GM19463 (cell line): ENCODE measurements around the gene SMAD3.

Experiments used
- ATAC-seq: cut with Tn5 transposase; IDR thresholded peaks from one replicate; pipeline ENCODE4 v1.9.1; 2021; ENCODE audit warnings: mild to moderate bottlenecking, moderate library complexity; ENCODE audit not compliant: unreplicated experiment

Gene SMAD3

DNA sequence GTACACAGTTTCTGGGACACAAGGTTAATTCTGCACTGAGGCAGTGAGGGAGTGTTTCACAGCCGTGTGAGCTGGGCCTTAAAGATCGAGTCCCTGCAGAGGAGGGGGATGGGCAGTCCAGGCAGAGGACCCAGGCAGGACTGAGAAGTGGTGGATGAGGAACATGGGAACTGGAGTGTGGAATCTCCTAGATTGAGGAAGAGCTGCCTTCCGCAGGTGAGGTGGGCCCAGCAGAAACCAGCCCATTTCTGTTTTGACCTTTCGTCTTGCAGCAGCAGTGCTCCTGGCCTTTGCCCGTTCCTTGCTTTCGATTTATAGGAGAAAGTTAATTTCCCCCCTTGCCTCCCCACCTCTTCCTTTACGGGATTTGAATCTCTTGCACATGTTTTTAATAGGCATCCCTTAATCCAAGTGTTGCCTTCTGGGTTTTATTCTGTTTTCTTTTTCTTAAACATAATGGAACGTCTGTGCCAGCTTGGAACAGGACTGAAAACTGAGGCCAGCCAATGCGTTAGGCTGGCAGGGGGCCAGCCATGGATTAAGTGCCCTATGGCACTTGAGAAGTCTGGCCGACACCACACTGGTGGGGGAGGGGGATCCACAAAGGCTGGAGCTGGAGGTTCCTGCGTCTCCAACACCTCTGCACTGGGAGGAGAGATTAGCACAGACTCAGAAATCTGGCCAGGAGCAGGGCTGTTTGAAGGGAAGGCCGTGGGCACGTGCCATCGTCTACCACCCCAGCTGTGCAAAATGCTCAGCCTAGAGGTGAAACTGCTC lies 111.0 kb downstream of the SMAD3 start:
- no peak for ATAC-seq

DNA sequence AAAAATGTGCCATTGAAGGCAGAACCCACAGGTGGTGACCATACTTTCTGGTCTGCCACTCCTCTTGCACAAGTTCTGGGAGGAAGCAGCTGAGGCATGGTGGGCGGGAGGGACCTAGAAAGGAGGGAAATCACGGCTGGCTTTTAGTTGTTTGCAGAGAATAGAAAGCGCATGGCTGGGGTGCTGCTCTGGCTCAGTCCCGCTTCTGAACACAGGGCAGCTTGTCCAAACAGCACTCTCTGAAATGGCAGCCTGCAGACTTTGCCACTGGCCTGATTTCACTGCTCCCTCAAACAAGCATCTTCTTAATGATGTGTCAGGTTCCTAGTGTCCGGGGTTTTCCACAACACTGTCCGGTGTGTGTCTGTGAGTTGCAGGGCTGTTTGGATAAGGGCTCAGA lies 112.3 kb downstream of the SMAD3 start:
- ATAC-seq = no peak

DNA sequence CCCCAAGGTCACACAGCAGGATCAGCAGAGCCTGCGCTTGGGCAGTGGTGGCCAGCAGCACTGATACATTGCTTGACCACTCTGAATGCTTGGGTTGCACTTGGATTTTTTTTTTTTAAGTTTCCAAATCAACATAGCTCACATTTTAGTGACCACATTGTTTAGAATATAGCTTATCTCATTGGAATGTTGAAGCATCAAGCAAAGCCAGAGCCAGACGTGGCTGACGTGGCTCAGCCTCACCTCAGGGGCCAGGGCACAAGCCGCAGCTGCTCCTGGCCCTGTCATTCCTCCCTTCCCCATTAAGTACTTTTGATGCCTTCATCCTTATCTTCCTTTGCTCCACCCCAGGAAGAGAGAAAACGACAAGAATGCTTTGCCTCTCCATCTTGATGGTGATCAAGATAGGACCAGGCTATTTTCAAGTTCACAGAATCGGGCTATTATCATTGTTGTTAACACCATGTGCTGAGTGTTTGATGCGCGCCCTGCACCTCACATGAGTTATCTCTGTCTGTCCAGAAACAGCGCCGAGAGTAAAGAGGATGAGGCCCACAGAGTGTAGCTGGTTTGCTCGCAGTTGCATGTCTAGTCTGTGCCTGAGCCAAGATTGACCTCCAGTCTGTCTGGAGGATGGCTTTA lies 113.3 kb downstream of the SMAD3 start:
- no peak for ATAC-seq

DNA sequence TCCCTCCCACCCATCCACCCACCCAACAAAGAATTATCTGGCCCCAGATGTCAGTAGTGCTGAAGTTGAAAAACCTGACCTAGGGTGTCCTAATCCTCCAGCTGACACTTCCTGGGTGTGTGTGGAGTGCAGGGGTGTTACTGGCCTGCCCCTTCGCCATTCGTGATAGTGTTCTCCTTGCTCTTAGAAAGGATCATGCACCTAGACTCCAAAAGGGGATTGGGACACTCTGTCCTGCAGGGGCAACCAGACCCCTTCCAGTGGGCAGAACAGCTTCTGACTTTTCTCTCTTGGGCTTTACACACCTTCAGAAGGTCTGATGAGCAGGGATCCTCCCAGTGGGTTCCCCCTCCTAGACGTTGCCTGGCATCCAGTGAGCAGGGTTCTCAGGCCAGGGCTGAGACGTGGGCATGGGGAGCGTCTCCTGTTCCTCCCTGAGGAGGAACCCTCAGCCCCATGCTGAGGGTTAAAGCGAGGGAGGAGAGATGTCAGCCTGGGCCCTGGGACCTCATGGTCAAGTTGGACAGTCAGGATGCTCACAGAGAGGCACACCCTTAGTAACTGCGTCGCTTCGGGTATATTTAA lies 114.1 kb downstream of the SMAD3 start:
- no peak for ATAC-seq

DNA sequence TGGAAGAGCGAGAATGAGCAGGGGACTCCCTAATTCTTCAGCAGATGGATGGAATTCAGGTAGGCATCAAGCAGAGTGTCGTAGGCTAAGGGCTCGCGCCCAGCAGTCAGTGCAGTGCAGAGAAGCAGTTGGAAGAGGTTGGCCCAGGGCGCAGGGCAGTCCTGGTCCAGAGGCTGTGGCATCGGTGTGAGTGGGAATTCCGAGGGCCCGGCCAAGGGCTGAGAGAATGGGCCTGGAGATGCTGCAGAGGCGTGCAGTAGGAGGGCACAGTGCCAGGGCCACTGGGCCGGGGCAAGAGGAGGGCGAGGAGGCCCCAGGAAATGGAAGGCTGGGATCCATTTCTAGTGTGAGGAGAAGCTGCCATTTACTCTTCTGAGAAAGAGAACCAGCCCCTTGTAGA lies 114.6 kb downstream of the SMAD3 start:
- no peak for ATAC-seq

DNA sequence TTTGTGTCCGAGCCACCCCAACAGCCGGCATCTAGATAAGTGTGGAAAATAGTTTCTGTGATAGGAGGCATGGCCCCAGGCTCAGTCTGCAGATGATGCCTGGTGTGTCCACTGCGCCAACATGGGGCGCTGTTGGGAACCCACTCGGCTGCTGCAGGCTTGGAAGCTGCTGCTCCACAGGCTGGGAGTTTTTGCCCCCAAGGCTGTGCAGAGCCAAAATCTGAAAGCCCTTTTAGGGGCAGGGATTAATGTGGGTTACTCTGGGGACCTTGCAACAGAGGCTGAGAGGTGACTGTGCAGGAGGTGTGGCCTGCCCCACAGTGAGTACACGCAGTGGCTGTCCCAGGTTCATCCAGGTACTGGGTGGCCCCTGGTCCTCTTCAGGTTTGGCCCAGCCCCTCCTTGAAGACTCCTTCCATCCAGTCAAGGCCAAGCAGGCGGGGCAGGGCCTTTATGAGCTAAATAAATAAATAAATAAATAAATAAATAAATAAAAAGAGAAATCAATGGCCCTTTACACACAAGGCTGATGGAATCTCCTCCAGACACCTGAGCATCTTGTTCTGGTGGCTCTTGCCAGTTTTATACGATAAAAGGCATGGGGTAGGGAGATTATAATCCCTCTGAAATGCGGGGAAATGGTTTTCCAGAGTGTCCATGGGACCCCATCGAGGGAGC lies 115.3 kb downstream of the SMAD3 start:
- ATAC-seq = no peak

DNA sequence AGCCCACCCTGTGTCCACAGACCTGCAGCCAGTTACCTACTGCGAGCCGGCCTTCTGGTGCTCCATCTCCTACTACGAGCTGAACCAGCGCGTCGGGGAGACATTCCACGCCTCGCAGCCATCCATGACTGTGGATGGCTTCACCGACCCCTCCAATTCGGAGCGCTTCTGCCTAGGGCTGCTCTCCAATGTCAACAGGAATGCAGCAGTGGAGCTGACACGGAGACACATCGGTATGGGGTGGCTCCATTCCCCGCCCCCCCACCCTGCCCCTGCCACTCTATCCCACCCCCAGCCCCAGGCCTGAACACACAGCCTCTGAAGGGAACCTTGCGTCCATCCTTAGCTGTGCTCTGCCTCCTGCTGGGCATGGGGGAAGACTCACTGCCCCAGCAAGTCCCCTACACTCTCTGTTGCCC lies 115.8 kb downstream of the SMAD3 start:
- no peak for ATAC-seq

DNA sequence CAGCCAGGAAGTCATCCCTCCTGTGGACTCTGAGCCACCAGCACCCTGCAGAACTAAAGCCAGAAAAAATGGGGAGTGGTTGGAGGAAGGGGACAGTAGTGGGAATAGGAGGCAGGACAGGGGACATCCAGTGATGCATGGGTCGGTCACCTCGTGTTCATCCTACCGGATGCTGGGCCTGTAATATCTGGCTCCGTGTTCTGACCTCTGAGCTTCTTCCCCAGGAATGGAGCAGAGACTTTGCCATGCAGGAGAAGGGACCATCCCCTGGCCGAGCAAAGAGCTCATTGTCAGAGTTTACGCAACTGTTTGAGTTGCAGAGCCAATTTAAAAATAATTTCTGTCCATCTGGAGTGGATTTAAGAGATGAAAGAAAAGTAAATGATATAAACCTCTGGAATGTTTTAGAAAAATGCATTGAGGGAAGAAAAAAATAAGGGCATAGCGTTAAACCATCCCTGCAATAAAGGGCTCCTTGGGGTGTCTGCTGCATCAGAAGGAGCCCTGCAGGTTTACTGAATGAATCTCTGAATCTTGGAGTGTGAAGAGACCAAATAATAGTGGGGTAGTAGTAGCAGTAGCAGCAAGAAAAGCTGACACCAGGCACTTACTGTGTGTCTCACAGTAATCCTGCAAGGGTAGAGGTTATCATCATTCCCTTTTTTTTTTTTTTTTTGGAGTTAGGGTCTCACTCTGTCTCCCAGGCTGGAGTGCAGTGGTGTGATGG lies 118.2 kb downstream of the SMAD3 start:
- ATAC-seq = no peak

DNA sequence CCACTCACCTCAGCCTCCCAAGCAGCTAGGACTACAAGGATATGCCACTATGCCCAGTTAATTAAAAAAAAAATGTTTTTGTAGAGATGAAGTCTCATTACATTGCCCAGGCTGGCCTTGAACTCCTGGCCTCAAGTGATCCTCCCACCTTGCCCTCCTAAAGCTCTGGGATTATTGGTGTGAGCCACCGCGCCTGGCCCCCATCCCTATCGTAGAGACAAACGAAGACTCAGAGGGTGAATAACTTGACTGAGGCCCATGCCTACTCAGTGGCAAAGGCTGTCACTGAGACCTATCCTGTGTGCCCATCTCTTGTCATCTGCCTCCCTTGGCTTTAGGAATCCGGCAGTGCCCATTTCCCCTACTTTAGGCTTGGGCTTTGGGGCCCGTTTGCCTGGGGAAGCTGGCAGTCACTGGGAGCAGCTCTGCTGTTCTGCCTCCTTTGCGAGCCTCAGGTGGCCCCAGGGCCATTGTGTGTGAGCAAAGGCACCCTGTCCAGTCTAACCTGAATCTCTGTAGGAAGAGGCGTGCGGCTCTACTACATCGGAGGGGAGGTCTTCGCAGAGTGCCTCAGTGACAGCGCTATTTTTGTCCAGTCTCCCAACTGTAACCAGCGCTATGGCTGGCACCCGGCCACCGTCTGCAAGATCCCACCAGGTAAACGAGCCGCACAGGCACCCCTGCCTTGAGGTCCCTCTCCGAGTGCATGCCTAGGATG lies 119.0 kb downstream of the SMAD3 start:
- no peak for ATAC-seq

DNA sequence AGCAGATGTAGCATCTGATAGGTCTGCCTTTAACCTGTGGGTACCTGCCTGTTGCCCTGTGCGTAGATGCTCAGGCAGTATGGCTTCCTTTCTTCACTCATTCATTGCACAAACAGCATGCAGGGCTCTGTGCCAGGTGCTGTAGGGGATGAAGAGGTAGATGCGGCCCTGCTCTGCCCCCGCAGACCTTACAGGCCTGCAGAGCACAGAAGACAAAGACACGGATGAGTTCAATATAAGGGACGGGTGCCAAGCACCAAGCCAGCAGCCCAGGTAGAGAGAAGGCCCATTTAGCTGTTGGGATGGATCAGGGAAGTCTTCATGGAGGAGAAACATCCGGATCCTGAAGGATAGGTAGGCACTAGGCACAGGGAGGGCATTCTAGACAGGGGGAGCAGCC lies 119.6 kb downstream of the SMAD3 start:
- no peak for ATAC-seq

DNA sequence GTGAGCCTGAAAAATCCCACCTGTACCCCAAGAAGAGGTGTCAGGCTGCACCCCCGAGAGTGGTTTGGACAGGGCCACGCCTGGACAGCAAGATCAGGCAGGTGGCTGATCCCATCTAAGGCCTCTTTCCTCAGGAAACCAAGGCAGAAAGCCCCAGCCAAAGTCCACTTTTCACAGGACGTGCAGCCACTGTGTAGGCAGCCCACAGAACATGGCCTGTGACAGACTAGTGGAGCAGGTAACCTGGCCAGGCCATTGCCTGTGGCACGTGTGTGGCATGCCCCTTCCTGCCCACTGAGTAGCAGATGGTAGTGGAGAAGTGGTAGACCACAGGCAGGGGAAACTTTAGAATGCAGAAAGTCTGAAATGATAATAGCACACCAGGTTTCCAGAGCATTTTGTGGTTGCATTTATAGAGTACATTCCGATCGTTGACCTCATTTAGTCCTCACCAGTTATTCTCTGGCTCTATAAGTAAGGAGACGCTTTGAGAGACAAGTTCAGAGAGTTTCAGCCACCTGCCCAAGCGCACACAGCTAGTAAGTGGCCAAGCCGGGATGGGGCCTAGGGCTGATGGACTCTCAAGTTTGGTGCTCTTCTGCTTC lies 120.3 kb downstream of the SMAD3 start:
- no peak for ATAC-seq

DNA sequence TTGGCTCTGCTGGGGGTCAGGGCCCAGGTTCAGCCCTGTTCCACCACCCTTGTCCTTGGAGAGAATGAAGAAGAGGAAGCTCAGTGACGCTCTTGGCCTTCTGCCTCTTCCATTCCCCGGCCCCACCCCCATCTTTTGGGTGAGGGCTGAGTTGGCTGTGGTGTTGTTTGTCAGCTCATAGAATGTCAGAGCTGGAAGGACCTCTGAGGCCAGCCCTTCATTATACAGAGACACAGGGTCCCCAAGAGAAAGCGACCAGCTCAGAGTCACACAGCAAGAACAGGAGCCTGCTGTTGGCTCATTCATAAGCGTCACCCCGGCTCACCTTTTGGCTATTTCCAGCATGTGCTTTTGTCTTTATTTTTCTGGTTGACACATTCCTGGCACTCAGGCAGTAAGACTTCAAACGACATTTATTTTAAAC lies 120.8 kb downstream of the SMAD3 start:
- ATAC-seq = no peak

DNA sequence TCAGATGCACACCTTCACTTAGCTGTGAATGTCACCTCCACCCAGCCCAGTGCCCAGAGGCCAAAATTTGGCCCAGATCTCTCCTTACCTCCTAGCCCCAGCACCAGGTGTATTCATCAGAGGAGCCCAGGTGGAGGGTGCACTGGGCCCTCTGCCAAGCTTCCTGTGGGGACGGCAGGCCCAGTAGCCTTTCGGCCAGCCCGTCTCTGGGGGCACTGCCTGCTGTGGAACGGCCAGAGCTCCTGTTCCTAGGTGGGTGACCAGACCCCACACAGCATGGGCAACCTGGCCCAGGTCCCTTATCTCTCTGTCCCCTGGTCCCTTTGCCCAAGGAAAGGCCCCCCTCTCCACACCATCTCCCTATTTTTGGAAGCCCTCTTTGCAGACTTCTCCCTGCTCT lies 121.3 kb downstream of the SMAD3 start:
- no peak for ATAC-seq

DNA sequence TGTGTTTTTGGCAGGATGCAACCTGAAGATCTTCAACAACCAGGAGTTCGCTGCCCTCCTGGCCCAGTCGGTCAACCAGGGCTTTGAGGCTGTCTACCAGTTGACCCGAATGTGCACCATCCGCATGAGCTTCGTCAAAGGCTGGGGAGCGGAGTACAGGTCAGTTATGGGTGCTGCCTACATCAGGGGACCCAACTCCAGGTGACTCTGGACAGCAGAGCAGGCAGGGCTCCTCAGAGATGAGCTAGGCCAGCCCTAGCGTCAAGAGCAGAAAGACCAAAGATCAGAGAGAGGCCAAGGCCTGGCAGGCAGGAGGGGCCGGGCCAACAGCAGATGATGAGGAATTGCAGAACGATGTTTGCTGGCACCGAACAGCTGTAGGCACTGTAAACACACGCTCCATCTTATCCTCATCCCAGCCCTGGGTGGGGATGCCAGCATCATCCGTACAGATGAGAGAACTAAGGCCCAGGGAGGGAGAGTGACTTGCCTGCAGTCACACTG lies 122.0 kb downstream of the SMAD3 start:
- ATAC-seq = no peak

DNA sequence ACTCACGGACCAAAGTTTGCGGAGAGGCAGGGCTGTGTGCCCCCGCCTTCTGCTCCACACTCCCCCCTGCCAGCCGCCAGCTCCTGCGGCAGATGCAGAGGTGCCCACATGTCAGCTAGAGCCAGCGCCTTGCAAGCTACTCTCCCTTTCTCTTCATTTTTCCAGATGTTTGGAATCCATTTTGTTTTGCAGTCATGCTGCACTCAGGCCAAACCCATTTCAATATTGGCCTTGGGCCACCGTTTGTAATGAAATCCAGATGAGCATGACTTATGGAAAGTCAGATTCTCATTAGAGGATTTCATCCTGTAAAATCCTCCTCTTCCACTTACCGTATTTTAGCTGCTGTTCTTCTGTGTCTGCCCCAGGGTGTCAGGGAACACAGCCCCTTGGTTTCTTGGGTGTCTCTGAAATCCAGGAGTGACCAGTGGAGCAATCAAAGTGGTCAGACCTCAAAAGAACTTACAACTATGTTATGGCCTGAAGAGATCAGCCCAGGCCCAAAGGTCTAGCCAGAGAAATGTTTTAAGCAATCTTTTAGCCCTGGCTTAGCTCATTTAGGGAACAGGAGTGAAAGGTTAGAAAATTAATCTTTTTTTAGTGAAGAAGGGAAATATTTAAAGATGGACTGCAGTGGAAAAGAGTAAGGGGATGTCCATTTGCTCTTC lies 123.3 kb downstream of the SMAD3 start:
- no peak for ATAC-seq

DNA sequence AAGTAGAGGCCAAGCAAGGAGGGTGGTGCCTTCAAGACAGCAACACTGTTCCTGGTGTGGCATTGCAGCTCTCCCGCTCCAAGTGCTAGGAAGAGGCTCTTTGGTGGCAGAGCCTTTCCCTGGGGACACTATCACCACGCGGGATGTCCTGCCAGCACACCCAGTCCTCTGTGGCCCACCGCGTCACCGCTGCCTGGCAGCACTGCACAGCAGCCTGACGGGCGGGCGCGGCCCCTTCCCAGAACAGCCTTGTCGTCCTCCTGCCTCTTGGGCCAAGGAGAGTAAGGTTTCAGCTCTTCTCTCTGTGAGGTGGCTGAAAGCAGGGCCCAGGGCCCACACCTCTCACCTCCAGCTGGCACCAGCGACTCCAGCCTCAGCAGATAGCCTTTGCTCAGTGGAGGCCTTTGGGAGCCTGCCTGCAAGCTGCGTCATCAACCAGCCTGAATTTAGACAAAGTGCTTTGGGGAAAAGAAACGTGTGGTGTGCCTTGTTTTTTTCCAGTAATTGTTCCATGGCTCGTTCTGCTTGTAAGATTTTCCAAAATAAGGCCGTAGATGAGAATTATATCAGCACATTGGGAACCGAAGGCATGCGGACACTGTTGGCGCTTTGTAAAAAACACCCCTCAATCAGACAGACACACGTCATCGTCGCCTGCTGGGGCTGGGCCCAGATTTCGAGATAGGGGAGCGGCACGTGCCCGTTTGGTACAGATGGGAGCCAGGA lies 124.1 kb downstream of the SMAD3 start:
- ATAC-seq = no peak

DNA sequence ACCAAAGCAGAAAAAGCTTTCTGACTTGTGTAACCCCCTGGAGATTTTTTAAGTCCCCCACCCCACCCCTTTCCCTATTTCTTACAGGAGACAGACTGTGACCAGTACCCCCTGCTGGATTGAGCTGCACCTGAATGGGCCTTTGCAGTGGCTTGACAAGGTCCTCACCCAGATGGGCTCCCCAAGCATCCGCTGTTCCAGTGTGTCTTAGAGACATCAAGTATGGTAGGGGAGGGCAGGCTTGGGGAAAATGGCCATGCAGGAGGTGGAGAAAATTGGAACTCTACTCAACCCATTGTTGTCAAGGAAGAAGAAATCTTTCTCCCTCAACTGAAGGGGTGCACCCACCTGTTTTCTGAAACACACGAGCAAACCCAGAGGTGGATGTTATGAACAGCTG lies 124.9 kb downstream of the SMAD3 start:
- ATAC-seq = no peak

DNA sequence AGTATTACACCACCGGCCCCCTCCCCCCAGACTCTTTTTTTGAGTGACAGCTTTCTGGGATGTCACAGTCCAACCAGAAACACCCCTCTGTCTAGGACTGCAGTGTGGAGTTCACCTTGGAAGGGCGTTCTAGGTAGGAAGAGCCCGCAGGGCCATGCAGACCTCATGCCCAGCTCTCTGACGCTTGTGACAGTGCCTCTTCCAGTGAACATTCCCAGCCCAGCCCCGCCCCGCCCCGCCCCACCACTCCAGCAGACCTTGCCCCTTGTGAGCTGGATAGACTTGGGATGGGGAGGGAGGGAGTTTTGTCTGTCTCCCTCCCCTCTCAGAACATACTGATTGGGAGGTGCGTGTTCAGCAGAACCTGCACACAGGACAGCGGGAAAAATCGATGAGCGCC lies 125.4 kb downstream of the SMAD3 start:
- ATAC-seq = no peak
